ENCODE results near the gene BSDC1. TPM values are rescaled to one million over a fixed set of nuclear protein-coding genes. Genes with fewer than 3 reads are reported as not detected.

BSDC1 gene
- total RNA-seq, 1 donor from 2014 or later = 35.5 TPM

GRCh38 chr1:32376199-32376598 lies 18.0 kb downstream of the BSDC1 start:
- Histone ChIP-seq H3K27me3 (ENCODE audit: control insufficient read depth, insufficient read depth, low read length) (no peaks in the 10 kb centered on the region), H3K4me3 (ENCODE audit: low read depth, low read length) (no peak overlapping the region), H3K36me3 (ENCODE audit: control insufficient read depth, insufficient read depth, low read length) (peaks cover 34% of the 10 kb centered on the region)
- DNase-seq (ENCODE audit: low read depth) = no peak
- no peak for FAIRE-seq
- no peak for TF ChIP-seq CTCF (IDR thresholded peaks at IDR 0.05; ENCODE audit: insufficient read depth, low read length, severe bottlenecking)

- Histone ChIP-seq H3K36me3 (ENCODE audit: control insufficient read depth, insufficient read depth, low read length) (peaks cover 26% of the 10 kb centered on the region), H3K4me3 (ENCODE audit: low read depth, low read length) (no peak overlapping the region), H3K27me3 (ENCODE audit: control insufficient read depth, insufficient read depth, low read length) (no peaks in the 10 kb centered on the region)
- DNase-seq (ENCODE audit: low read depth) (no peak), FAIRE-seq (no peak)
- no peak for TF ChIP-seq CTCF (IDR thresholded peaks at IDR 0.05; ENCODE audit: insufficient read depth, low read length, severe bottlenecking)
These were observed 20.1 kb downstream of the BSDC1 start for GRCh38 chr1:32373996-32374592.

GRCh38 chr1:32372149-32372756 lies 22.0 kb downstream of the BSDC1 start:
- DNase-seq (ENCODE audit: low read depth) (no peak), FAIRE-seq (no peak)
- Histone ChIP-seq H3K4me3 (ENCODE audit: low read depth, low read length) (no peak overlapping the region), H3K36me3 (ENCODE audit: control insufficient read depth, insufficient read depth, low read length) (peaks cover 21% of the 10 kb centered on the region), H3K27me3 (ENCODE audit: control insufficient read depth, insufficient read depth, low read length) (no peaks in the 10 kb centered on the region)
- no peak for TF ChIP-seq CTCF (IDR thresholded peaks at IDR 0.05; ENCODE audit: insufficient read depth, low read length, severe bottlenecking)

- DNase-seq (ENCODE audit: low read depth) (no peak), FAIRE-seq (no peak)
- Histone ChIP-seq H3K4me3 (ENCODE audit: low read depth, low read length) (no peak overlapping the region), H3K36me3 (ENCODE audit: control insufficient read depth, insufficient read depth, low read length) (peaks cover 12% of the 10 kb centered on the region), H3K27me3 (ENCODE audit: control insufficient read depth, insufficient read depth, low read length) (no peaks in the 10 kb centered on the region)
- no peak for TF ChIP-seq CTCF (IDR thresholded peaks at IDR 0.05; ENCODE audit: insufficient read depth, low read length, severe bottlenecking)
These were observed 26.2 kb downstream of the BSDC1 start for GRCh38 chr1:32367912-32368635.

- peaks cover 11% of the 10 kb centered on the region for H3K36me3 ChIP-seq (ENCODE audit: control insufficient read depth, insufficient read depth, low read length)
- no peak for FAIRE-seq
These were observed 28.8 kb downstream of the BSDC1 start for GRCh38 chr1:32365445-32365844.

More at GRCh38 chr1:32365445-32365844, 28.8 kb downstream of the BSDC1 start:
- DNase-seq (ENCODE audit: low read depth) = no peak
- Histone ChIP-seq H3K4me3 (ENCODE audit: low read depth, low read length) (no peak overlapping the region), H3K27me3 (ENCODE audit: control insufficient read depth, insufficient read depth, low read length) (no peaks in the 10 kb centered on the region)
- no peak for TF ChIP-seq CTCF (IDR thresholded peaks at IDR 0.05; ENCODE audit: insufficient read depth, low read length, severe bottlenecking)

Measured in bronchial epithelial cell (primary cell).